Measurements from ENCODE around the gene DNAH10.
"Not testable (repeated sequence)": the region's sequence is repeated elsewhere in the genome, so short reads cannot be mapped to it uniquely, and the experiment has no call there.

Gene DNAH10

GRCh38 chr12:123941624-123942237 lies 179.6 kb downstream of the DNAH10 start:
- no peak for TF ChIP-seq Cebpa-rat (IDR thresholded peaks at IDR 0.05)
- H3K27ac ChIP-seq, result peak overlapping the region in 3 of 11 experiments; percentile 15 to 48 (median 48); a peak in 4 of 22 replicates
- H3K27me3 ChIP-seq, result no peaks in the 10 kb centered on the region
- peak overlapping the region in 5 of 11 experiments; percentile 7 to 50 (median 35); a peak in 5 of 22 replicates for H3K4me2 ChIP-seq
- peaks cover 0 to 30% (median 0%) of the 10 kb centered on the region in 11 experiments; a peak in 5 of 22 replicates for H4K20me1 ChIP-seq
- H3K4me1 ChIP-seq, result peaks cover 33 to 50% (median 42%) of the 10 kb centered on the region in 10 experiments
- peak overlapping the region in 3 of 10 experiments; percentile 9 to 37 (median 9); a peak in 3 of 20 replicates for H3K4me3 ChIP-seq
- H3K36me3 ChIP-seq, result peaks cover 17 to 75% (median 41%) of the 10 kb centered on the region in 11 experiments
- peaks cover 8 to 36% (median 15%) of the 10 kb centered on the region in 11 experiments; a peak in 21 of 22 replicates for H3K9me3 ChIP-seq (replicated peaks in 1 of 11)
- no peak overlapping the region for H3K9ac ChIP-seq

GRCh38 chr12:123942238-123942653 lies 180.1 kb downstream of the DNAH10 start:
- TF ChIP-seq Cebpa-rat (IDR thresholded peaks at IDR 0.05), result no peak
- peak overlapping the region in 3 of 10 experiments; percentile 9 to 37 (median 9); a peak in 3 of 20 replicates for H3K4me3 ChIP-seq
- peaks cover 16 to 70% (median 36%) of the 10 kb centered on the region in 11 experiments for H3K36me3 ChIP-seq
- peaks cover 8 to 36% (median 15%) of the 10 kb centered on the region in 11 experiments; a peak in 21 of 22 replicates for H3K9me3 ChIP-seq (replicated peaks in 1 of 11)
- H3K27ac ChIP-seq, result peak overlapping the region in 3 of 11 experiments; percentile 6 to 48 (median 15); a peak in 4 of 22 replicates
- peaks cover 31 to 46% (median 38%) of the 10 kb centered on the region in 10 experiments for H3K4me1 ChIP-seq
- H3K27me3 ChIP-seq, result no peaks in the 10 kb centered on the region
- H3K4me2 ChIP-seq, result no peak overlapping the region
- peaks cover 0 to 30% (median 0%) of the 10 kb centered on the region in 11 experiments; a peak in 3 of 22 replicates for H4K20me1 ChIP-seq
- H3K9ac ChIP-seq, result no peak overlapping the region

- peak overlapping the region in 6 of 11 experiments; percentile 3 to 24 (median 22); a peak in 5 of 22 replicates for H3K4me2 ChIP-seq
- peak overlapping the region in 1 of 10 experiments; percentile 9; a peak in 1 of 20 replicates for H3K4me3 ChIP-seq
- H3K27me3 ChIP-seq, result no peaks in the 10 kb centered on the region
- 0 out of 22 replicates have a peak overlapping the region, but pooled peaks of 1 of the 11 experiments have one; percentile 2 for H3K9ac ChIP-seq
- H4K20me1 ChIP-seq, result peaks cover 0 to 30% (median 0%) of the 10 kb centered on the region in 11 experiments; a peak in 3 of 22 replicates
- peaks cover 16 to 73% (median 35%) of the 10 kb centered on the region in 11 experiments for H3K36me3 ChIP-seq
- H3K4me1 ChIP-seq, result peaks cover 23 to 37% (median 30%) of the 10 kb centered on the region in 10 experiments
- no peak overlapping the region for H3K27ac ChIP-seq
- no peak for TF ChIP-seq Cebpa-rat (IDR thresholded peaks at IDR 0.05)
- peaks cover 8 to 36% (median 15%) of the 10 kb centered on the region in 11 experiments; a peak in 21 of 22 replicates for H3K9me3 ChIP-seq (replicated peaks in 1 of 11)
Measured at GRCh38 chr12:123942911-123943648, 181.0 kb downstream of the DNAH10 start.

GRCh38 chr12:123943816-123944215 lies 181.7 kb downstream of the DNAH10 start:
- H3K36me3 ChIP-seq, result peaks cover 16 to 80% (median 35%) of the 10 kb centered on the region in 11 experiments
- H3K9ac ChIP-seq, result 0 out of 22 replicates have a peak overlapping the region, but pooled peaks of 1 of the 11 experiments have one; percentile 2
- peaks cover 0 to 36% (median 0%) of the 10 kb centered on the region in 11 experiments; a peak in 6 of 22 replicates for H4K20me1 ChIP-seq
- no peak for TF ChIP-seq Cebpa-rat (IDR thresholded peaks at IDR 0.05)
- H3K4me2 ChIP-seq, result peak overlapping the region in 5 of 11 experiments; percentile 14 to 24 (median 23); a peak in 4 of 22 replicates
- H3K27me3 ChIP-seq, result no peaks in the 10 kb centered on the region
- peaks cover 8 to 36% (median 15%) of the 10 kb centered on the region in 11 experiments; a peak in 21 of 22 replicates for H3K9me3 ChIP-seq (replicated peaks in 1 of 11)
- H3K4me1 ChIP-seq, result peaks cover 15 to 30% (median 22%) of the 10 kb centered on the region in 10 experiments
- no peak overlapping the region for H3K4me3 ChIP-seq
- no peak overlapping the region for H3K27ac ChIP-seq

- Histone ChIP-seq H3K4me2 (0 out of 22 replicates have a peak overlapping the region, but pooled peaks of 1 of the 11 experiments have one; percentile 24), H3K9ac (no peak overlapping the region), H3K4me1 (peaks cover 10 to 25% (median 16%) of the 10 kb centered on the region in 10 experiments; a peak in 19 of 20 replicates), H3K4me3 (no peak overlapping the region), H3K9me3 (replicated peaks in 1 of 11) (peaks cover 8 to 36% (median 15%) of the 10 kb centered on the region in 11 experiments; a peak in 21 of 22 replicates), H3K27me3 (no peaks in the 10 kb centered on the region), H4K20me1 (peaks cover 0 to 44% (median 0%) of the 10 kb centered on the region in 11 experiments; a peak in 6 of 22 replicates), H3K36me3 (peaks cover 16 to 79% (median 33%) of the 10 kb centered on the region in 11 experiments), H3K27ac (no peak overlapping the region)
- TF ChIP-seq Cebpa-rat (IDR thresholded peaks at IDR 0.05), result no peak
Measured at GRCh38 chr12:123944696-123945095, 182.6 kb downstream of the DNAH10 start.

- no peak for TF ChIP-seq Cebpa-rat (IDR thresholded peaks at IDR 0.05)
- peaks cover 16 to 75% (median 27%) of the 10 kb centered on the region in 11 experiments for H3K36me3 ChIP-seq
- no peak overlapping the region for H3K9ac ChIP-seq
- peaks cover 8 to 36% (median 15%) of the 10 kb centered on the region in 11 experiments; a peak in 21 of 22 replicates for H3K9me3 ChIP-seq (replicated peaks in 1 of 11)
- no peak overlapping the region for H3K4me3 ChIP-seq
- no peak overlapping the region for H3K27ac ChIP-seq
- no peak overlapping the region for H3K4me2 ChIP-seq
- no peaks in the 10 kb centered on the region for H3K27me3 ChIP-seq
- peaks cover 0 to 50% (median 2%) of the 10 kb centered on the region in 11 experiments; a peak in 9 of 22 replicates for H4K20me1 ChIP-seq
- H3K4me1 ChIP-seq, result peaks cover 7 to 25% (median 16%) of the 10 kb centered on the region in 10 experiments
Measured at GRCh38 chr12:123945287-123946151, 183.4 kb downstream of the DNAH10 start.

- no peak for TF ChIP-seq Cebpa-rat (IDR thresholded peaks at IDR 0.05)
- Histone ChIP-seq H3K4me1 (peaks cover 7 to 23% (median 17%) of the 10 kb centered on the region in 10 experiments), H3K9me3 (replicated peaks in 1 of 11) (peaks cover 8 to 34% (median 15%) of the 10 kb centered on the region in 11 experiments; a peak in 21 of 22 replicates), H4K20me1 (peaks cover 0 to 56% (median 7%) of the 10 kb centered on the region in 11 experiments; a peak in 10 of 22 replicates), H3K4me3 (no peak overlapping the region), H3K27ac (no peak overlapping the region), H3K27me3 (no peaks in the 10 kb centered on the region), H3K9ac (no peak overlapping the region), H3K4me2 (no peak overlapping the region), H3K36me3 (peaks cover 15 to 72% (median 25%) of the 10 kb centered on the region in 11 experiments)
Measured at GRCh38 chr12:123946152-123946515, 184.0 kb downstream of the DNAH10 start.

- H3K4me3 ChIP-seq, H3K27ac ChIP-seq, H3K9ac ChIP-seq, H3K27me3 ChIP-seq, H3K4me2 ChIP-seq: not testable (repeated sequence)
- Histone ChIP-seq H3K4me1 (peaks cover 6 to 20% (median 14%) of the 10 kb centered on the region in 10 experiments; a peak in 18 of 20 replicates), H3K9me3 (replicated peaks in 1 of 11) (peaks cover 4 to 27% (median 9%) of the 10 kb centered on the region in 11 experiments; a peak in 21 of 22 replicates), H3K36me3 (peaks cover 9 to 65% (median 18%) of the 10 kb centered on the region in 11 experiments), H4K20me1 (peaks cover 0 to 62% (median 7%) of the 10 kb centered on the region in 11 experiments; a peak in 10 of 22 replicates)
Measured at GRCh38 chr12:123946516-123947505, 184.7 kb downstream of the DNAH10 start.

GRCh38 chr12:123947531-123947930 lies 185.4 kb downstream of the DNAH10 start:
- H3K4me1 ChIP-seq, result peaks cover 12 to 22% (median 16%) of the 10 kb centered on the region in 10 experiments; a peak in 17 of 20 replicates
- not testable (repeated sequence) for H3K4me3 ChIP-seq, H3K27ac ChIP-seq, H3K9ac ChIP-seq, H3K4me2 ChIP-seq, H3K27me3 ChIP-seq
- H4K20me1 ChIP-seq, result peaks cover 0 to 62% (median 7%) of the 10 kb centered on the region in 11 experiments; a peak in 10 of 22 replicates
- H3K36me3 ChIP-seq, result peaks cover 2 to 58% (median 11%) of the 10 kb centered on the region in 11 experiments; a peak in 18 of 22 replicates
- H3K9me3 ChIP-seq (replicated peaks in 1 of 11), result peaks cover 0 to 20% (median 2%) of the 10 kb centered on the region in 11 experiments; a peak in 13 of 22 replicates

Data from BLaER1 treated with 17β-estradiol and CSF1 and Interleukin-3, amounts not matched to agents 10 nM and 100 nM (cell line).